GM18498 (cell line): ENCODE results near the gene SLC44A1.
A peak's percentile ranks its signal among the peaks of the same experiment; 100 is the strongest.

Experiments
- ATAC-seq: cut with Tn5 transposase; IDR thresholded peaks from one replicate; pipeline ENCODE4 v1.9.1; 2021; ENCODE audit warnings: mild to moderate bottlenecking, moderate library complexity; ENCODE audit not compliant: unreplicated experiment

The SLC44A1 gene

GRCh38 chr9:105297442-105298075 is 53.1 kb downstream of the SLC44A1 start:
- no peak for ATAC-seq

GRCh38 chr9:105299190-105299854 is 54.9 kb downstream of the SLC44A1 start:
- ATAC-seq = no peak

GRCh38 chr9:105302728-105303127 is 58.3 kb downstream of the SLC44A1 start:
- ATAC-seq = no peak

DNA sequence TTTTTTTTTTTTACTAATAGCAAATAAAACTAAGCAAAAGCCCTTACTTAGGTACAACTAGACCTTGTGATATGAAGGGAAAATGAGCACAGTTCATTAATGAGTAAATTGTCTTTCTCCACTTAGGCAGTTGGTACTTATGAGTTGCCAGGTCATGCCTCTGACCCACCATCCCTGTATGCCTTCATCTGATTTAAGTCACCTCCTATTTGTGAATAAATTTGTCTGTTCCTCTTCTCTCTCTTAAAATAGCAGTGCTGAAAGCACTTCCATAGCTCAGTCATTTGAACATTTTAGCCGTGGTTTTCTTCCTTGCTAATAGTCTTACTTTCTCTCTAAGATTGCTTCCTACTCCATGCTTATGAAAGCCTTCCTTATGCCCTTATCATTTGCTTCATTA is 61.4 kb downstream of the SLC44A1 start:
- no peak for ATAC-seq

DNA sequence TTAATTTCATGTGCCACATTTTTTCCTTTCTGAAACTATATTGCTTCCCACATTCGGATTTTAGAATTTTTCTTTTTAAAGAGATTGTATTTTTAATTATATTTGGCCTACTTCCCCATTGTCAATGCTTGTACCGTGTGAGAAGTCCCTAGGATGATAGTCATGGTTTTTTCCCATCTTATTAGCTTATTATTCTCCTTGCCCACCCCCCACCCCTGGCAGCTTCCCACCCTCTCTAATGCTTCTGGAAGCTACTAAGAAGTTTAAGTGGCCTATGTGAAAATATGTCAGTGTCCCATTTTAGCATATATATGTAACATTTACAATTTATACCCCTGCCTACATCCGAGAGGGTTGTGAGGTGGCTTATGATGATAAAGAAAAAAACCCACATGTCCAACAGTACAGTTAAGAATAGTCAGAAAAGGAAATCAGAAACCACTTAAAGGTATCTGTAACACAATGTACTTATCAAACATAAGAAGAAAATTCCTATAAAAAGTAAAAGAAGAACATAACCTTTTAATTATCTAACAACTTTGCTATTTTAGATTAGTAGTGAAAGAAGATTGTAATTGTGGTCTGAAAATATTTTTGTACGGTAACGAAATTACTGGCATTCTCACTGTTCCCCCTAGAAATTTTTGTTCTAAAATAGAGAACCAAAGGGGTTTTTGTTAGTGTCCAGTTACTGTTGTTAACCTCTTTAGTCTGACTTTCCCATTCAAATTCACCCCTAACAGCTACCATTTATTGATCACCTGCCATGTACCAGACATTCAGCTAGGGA is 62.1 kb downstream of the SLC44A1 start:
- ATAC-seq = no peak

DNA sequence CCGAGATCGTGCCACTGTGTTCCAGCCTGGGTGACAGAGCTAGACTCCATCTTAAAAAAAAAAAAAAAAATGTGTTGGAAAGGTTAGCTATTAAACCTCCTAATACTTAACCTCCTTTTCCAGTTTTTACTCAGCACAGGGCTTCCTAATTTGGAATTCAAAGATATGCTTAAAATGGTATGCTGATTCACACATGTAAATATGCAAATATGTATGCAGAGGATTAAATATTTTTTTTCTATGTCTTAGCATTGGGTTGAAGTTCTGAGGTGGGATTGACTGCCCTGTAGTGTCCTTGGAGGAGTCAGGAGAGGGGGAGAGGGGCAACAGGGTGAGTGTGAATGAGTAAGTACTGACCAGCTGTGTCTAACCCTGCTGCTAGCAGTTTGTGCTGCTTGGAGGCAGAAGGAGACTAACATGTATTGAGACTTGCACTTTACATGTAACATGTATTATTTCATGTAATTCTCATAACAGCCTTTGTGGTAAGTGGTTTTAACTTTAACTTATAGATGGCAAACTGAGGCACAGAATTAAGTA is 63.2 kb downstream of the SLC44A1 start:
- ATAC-seq = no peak

DNA sequence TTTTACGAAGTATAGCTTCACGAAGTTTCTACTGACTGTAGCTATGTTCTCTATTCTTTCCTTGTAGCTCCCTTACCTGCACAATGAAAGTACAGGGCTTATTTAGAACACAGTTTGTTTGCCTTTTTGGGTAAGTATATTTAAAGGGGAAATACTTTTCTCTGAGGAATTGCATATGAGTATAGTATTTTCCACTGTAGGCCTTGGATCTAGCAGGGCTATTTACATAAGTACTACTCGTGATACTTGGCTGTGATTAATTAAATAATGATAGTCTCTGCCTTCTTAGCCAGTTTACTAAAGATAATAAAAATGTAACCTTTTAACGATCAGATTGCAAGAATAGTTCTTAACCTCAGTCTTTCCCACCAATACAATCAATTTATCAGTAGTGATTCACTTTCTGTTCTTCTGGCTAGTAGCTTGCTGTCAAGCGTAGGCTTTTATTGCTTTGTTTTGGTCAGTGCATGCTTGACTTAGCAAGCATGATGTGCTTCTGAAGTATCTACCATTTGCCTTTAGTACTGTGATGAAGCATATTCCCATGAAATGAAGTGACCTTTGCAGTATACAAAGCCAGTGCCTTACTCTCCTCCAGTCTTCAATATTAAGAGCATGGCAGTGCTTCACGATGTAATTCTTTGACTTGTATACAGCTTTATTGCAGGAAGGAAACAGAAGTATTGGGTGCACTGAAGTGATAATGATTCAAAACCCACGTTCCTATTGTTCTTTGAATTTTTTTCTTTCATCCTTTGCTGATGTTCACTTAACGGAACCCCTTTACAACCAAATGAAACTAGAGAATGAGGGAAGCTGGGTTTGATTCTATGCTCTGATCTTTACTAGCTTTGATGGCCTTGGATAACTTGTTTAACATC is 64.2 kb downstream of the SLC44A1 start:
- no peak for ATAC-seq

GRCh38 chr9:105309531-105309931 is 65.1 kb downstream of the SLC44A1 start:
- no peak for ATAC-seq

DNA sequence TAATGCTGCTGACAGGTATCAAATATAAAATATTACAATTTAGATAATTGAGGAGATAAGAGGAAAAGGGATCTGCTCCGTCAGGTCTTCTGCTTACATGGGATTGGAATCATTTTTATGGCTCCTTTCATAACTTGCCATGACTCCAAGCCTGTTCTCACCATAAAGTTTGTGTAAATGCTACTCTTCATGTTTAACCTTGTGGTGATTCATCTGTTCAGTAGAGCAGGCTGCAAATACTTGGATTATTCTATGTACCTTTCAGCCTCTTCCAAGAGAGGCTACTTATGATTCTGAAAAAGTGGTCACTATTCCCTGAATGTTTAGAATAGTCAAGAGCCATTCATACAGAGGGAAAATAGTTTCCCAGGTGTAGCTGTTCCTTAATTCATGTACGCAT is 66.9 kb downstream of the SLC44A1 start:
- ATAC-seq = no peak

DNA sequence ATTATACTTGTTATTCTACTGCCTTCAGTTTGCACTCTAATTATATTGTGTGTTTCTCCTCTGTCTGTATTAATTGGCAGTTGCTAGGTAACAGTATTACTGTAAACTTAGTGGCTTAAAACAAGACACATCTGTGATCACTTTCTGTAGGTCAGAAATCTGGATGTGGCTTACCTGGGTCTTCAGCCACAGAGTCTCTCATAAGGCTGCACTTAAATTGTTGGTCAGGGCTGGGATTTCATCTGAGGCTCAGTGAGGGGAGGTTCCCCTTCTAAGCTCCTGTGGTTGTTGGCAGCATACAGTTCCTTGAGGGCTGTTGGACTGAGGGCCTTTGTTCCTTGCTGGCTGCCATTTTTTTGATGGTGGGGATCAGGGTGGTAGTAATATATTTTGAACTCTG is 68.8 kb downstream of the SLC44A1 start:
- peak; percentile 67 for ATAC-seq

DNA sequence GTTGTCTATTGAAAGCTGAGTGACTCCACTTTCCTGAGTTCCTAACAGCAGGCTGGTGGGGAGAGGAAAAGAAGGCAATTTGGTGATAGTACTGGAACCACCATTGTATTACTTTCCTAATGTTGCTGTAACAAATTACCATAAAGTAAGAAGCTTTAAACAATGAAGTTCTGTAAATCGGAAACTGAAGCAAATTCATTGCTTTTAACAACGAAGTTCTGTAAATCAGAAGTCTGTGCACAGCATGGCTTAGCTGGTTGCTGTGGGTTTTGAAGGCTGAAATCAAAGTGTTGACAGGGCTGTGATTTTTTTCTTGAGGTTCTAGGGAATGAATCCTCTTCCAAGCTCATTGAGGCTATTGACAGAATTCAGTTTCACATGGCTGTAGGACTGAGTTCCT is 72.3 kb downstream of the SLC44A1 start:
- ATAC-seq = no peak

GRCh38 chr9:105318729-105319191 is 74.3 kb downstream of the SLC44A1 start:
- peak; percentile 69 for ATAC-seq

DNA sequence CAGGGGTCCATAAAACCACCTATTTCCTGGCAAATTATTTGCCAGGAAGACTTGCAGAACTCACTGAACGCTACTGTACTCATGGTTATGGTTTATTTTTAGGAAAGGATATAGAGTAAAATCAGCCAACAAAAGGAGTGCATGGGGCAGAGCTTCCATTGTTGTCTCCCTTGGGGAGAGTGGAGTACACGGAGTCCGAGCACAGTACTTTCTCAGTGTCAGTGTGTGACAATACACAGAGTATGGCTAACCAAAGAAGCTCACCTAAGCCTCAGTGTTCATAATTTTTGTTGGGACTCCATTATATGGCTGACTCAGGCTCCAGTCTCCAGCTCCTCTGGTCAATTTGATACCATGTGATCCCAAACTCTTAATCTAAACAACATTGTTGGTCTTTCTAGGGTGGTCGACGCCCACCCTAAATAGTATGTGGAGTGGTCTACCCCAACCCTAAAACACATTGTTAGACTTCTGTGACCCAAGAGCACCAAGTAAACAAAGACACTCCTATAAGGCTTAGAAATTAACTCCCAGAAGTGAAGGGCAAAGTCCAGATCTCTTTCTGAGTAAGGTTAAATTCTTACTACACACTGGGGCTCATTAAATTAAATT is 74.9 kb downstream of the SLC44A1 start:
- no peak for ATAC-seq

GRCh38 chr9:105320568-105320967 is 76.1 kb downstream of the SLC44A1 start:
- ATAC-seq = peak; percentile 67

DNA sequence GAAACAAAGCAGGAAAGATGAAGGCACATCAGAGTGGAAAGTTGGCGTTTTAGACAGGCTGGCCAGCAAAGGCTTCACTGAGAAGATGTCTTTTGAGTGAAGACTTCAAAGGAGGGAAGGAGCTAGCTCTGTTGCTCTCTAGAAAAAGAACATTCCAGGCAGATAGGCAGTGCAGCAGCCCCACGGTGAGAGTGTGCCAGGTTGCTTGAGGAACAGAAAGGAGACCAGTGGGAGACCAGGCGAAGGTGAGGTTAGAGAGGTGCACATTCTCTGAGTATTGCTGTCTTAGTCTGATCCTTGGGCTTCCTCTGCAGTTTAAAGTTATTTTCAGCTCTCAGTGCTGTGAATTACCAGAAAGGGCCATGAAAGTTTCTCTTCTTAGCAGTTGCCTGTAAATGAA is 83.8 kb downstream of the SLC44A1 start:
- no peak for ATAC-seq

- ATAC-seq = no peak
Observed at GRCh38 chr9:105328872-105329718, 84.6 kb downstream of the SLC44A1 start.

DNA sequence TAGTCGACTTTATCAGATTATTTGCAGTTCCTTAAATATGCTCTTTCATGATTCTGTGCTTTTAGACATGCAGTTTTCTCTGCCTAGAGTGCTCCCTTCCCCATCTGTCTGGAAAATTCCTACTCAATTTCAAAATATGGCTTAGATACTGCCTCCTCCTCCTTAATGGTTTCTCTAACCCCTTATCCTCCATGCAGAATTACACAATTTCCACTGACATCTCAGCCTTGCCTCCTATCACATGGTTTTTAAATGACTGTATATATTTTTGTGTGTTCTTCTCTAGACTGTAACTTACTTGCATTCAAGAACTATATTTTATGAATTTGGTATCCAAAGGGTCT is 85.2 kb downstream of the SLC44A1 start:
- no peak for ATAC-seq

GRCh38 chr9:105330201-105330600 is 85.8 kb downstream of the SLC44A1 start:
- no peak for ATAC-seq

- ATAC-seq = peak; percentile 68
Observed at GRCh38 chr9:105330755-105331154, 86.3 kb downstream of the SLC44A1 start.
